ENCODE results near the gene OR8I2.
"Not testable (repeated sequence)": the region's sequence is repeated elsewhere in the genome, so short reads cannot be mapped to it uniquely, and the experiment has no call there.

The OR8I2 gene

GRCh38 chr11:56093008-56093407 is at the start of gene OR8I2:
Gene OR8I2 (plus strand): TSS chr11:56093308. CDS start chr11:56093308, 0 bp downstream.
- no peak for DNase-seq (ENCODE audit: low read depth)

GRCh38 chr11:56045538-56045937 is 47.6 kb upstream of the OR8I2 start:
- no peak for DNase-seq (ENCODE audit: low read depth)

GRCh38 chr11:56048480-56048879 is 44.6 kb upstream of the OR8I2 start:
- DNase-seq (ENCODE audit: low read depth), result no peak

- no peak for DNase-seq (ENCODE audit: low read depth)
These were observed 43.6 kb upstream of the OR8I2 start for GRCh38 chr11:56049487-56049886.

GRCh38 chr11:56056366-56056765 is 36.7 kb upstream of the OR8I2 start:
- not testable (repeated sequence) for DNase-seq (ENCODE audit: low read depth)

GRCh38 chr11:56057661-56058237 is 35.4 kb upstream of the OR8I2 start:
- not testable (repeated sequence) for DNase-seq (ENCODE audit: low read depth)

GRCh38 chr11:56058260-56058780 is 34.8 kb upstream of the OR8I2 start:
- DNase-seq (ENCODE audit: low read depth), result not testable (repeated sequence)

- no peak for DNase-seq (ENCODE audit: low read depth)
These were observed 26.1 kb upstream of the OR8I2 start for GRCh38 chr11:56066980-56067379.

- DNase-seq (ENCODE audit: low read depth), result no peak
These were observed 3.4 kb upstream of the OR8I2 start for GRCh38 chr11:56089697-56090096.

GRCh38 chr11:56103210-56103737 is 10.2 kb downstream of the OR8I2 start, which contains the start of gene OR8H2:
Gene OR8H2 (plus strand): TSS chr11:56103687. CDS start chr11:56105043, 1,356 bp downstream.
- DNase-seq (ENCODE audit: low read depth), result no peak

GRCh38 chr11:56122073-56122472 is 29.0 kb downstream of the OR8I2 start, which contains the start of gene OR8H3:
Gene OR8H3 (plus strand): TSS chr11:56122373. CDS start chr11:56122373, 0 bp downstream.
- DNase-seq (ENCODE audit: low read depth), result no peak

GRCh38 chr11:56140151-56140661 is 47.1 kb downstream of the OR8I2 start, which contains the start of gene OR8J3:
Gene OR8J3 (minus strand): TSS chr11:56140201. CDS start chr11:56137718, 2,483 bp downstream.
- DNase-seq (ENCODE audit: low read depth), result no peak

- not testable (repeated sequence) for DNase-seq (ENCODE audit: low read depth)
These were observed 50.6 kb downstream of the OR8I2 start for GRCh38 chr11:56143681-56144080.

Data from fibroblast of gingiva (primary cell).